NT2/D1 (cell line): ENCODE results near the gene PRKACG.

Experiments
- SUZ12 ChIP-seq: IDR thresholded peaks from 2 replicates; pipeline ENCODE4 v1.6.1; 2011; ENCODE audit not compliant: insufficient read length, insufficient read depth; ENCODE audit errors: extremely low read depth
- YY1 ChIP-seq: IDR thresholded peaks from 2 replicates; pipeline ENCODE4 v1.6.1; 2011; ENCODE audit not compliant: insufficient read length, insufficient read depth

- TF ChIP-seq SUZ12 (no peak), YY1 (no peak)
Measured at GRCh38 chr9:69036799-69037198, 22.9 kb upstream of the PRKACG start.
